GM18519 (cell line): Measurements from ENCODE around the gene PRCP.
A peak's percentile ranks its signal among the peaks of the same experiment; 100 is the strongest.
"Not testable (repeated sequence)": the region's sequence is repeated elsewhere in the genome, so short reads cannot be mapped to it uniquely, and the experiment has no call there.

ENCODE experiments used
- ATAC-seq: cut with Tn5 transposase; IDR thresholded peaks from one replicate; pipeline ENCODE4 v1.9.1; 2021; ENCODE audit warnings: mild to moderate bottlenecking, moderate library complexity; ENCODE audit not compliant: unreplicated experiment, low FRiP score

Gene PRCP

GRCh38 chr11:82873919-82874333 is 26.3 kb downstream of the PRCP start:
- ATAC-seq = no peak

- no peak for ATAC-seq
Measured at GRCh38 chr11:82872377-82873150, 27.7 kb downstream of the PRCP start.

DNA sequence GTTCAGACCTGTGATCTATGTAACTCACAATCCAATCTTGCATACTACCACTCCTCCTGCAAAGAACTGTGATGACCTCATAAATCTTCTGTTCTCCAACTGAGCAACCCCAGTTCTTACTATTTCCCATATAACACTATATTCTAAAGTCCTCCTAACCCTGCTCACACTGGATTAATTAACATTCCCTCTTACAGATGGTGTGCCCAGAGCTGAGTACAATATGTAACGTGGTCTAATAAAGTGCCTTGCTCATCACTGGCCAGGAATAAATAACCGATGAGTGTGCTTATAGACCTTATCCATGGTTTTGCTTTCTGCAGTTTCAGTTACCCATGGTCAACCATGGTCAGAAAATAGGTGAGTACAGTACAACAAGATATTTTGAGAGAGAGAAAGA is 28.6 kb downstream of the PRCP start:
- no peak for ATAC-seq

GRCh38 chr11:82869657-82870056 is 30.6 kb downstream of the PRCP start:
- no peak for ATAC-seq

GRCh38 chr11:82867495-82868082 is 32.6 kb downstream of the PRCP start:
- ATAC-seq = peak; percentile 38

DNA sequence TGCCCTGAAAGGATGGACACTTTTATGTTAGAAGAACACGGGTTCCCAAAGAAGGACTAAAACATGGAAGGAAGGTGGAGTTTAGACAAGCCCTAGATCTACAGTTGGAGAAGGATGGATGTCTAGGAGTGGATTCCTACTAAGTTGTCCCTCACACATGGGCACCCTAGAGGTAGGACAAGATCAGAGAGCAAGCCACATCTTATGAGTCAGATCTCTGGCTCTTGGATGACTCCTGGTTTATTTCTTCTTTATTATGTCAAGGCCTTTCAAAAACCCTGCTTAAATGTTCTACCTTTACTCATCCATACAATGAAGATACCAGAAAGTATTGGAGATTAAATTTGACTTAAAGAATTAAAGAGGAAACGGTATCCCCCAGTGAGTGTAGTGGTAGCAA is 34.4 kb downstream of the PRCP start:
- no peak for ATAC-seq

GRCh38 chr11:82864268-82864667 is 36.0 kb downstream of the PRCP start:
- ATAC-seq = peak; percentile 44

DNA sequence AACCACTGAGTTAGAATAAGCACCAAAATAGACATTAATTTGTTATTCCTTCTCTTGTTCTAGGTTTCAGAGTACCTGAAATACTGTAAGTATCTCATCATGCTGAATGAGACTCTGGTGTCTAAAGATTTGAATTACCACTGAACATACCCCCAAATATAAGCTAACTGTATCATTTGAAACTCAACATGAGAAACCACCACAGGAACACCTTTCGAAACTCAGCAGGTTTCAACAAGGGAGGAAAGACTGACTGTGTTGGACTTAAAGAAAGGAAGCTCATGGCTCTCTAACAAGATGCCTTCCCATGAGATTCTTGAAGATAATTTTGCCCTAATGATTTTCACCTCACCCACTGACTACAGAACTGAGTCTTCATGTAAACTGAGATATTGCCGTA is 37.0 kb downstream of the PRCP start:
- no peak for ATAC-seq

DNA sequence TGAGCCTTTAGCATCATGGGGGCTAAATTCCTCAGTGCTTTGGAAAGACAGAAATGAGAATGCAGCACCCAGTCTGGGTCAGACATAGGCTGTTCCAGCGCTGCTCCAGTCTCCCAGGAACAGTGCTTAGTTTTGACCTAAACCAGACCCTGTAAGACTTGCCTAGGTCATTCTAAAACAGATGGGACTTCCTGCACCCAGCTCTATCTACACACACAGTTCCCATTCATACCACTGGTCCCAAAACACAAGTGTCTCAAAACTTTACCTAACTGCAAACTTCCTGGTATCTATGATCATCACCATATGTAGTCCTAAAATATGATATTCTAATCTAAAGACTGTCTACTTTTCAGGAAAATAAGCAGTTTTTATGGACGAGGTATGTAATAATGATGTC is 37.9 kb downstream of the PRCP start:
- ATAC-seq = no peak

DNA sequence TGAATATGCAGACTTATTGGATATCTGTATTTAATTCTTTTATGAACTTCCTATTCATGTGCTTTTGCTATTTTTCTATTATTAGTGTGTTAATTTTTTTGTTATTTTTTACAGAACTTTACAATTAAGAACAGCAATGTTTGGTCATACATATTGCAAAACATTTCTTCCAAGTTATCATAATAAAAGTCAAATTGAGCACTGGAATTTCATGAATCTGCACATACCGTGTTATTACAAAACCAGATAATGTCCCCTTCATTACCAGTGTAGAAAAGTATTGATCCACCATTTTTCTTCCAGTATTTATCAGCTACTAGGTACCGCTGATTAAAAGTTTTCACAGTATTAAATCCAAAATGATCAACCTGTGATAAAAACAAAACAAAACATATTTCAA is 40.5 kb downstream of the PRCP start:
- ATAC-seq = no peak

DNA sequence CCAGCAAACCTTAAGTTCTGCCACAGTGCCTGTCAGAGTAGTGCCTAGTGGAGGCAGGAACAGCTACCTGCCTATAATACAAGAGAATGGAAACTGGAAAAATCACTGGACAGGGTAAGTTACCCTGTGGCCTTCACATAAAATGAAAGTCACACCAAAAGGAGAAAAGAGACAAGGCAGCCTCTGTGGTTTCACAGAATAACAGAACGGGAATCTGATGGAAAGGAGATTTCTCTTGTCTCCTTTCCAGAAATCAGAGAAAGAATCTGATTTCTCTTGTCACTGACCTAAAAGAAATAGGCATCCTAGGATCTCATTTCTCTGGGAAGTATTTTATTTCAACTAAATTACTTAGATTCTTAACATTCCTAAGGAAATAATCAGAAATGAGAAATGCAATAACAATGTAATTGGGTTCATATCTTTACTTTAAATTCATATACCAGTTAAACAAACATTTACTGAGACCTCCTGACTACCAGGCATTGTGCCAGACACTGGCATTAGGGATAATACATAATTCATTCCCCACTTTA is 41.6 kb downstream of the PRCP start:
- no peak for ATAC-seq

DNA sequence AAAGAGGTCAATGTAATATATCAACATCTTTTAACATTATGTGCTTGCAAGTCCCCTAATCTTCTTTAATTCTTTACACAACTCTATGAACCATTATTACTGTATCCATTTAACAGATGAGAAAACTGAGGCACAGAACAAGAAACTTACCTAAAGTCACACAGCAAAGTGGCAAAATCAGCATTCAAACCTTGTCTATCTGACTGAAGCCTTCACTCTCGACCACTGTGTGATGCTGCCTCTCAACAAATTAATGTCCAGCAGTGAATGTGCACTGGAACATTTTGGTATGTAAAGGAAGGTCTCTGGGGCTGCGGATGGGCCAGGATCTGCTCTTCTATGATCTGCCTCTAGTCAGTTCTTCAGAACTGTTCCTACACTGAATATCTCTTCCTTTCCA is 42.1 kb downstream of the PRCP start:
- ATAC-seq = no peak

DNA sequence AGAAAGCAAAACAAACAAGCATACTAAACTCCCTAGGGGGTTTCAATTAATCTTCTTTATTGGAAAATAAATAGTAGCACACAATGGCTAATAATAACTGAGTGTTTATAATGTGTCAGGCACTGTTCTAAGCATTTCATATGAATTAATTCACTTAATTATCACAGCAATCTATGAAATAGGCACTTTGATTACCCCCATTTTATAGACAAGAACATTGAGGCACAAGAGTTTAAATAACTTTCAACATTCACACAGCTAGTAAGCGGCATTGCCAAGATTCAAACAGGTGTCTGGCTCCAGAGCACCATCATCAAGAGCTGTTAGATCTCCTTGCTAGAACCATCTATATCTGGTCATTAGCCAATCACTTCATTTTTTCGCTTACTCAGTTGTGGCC is 43.1 kb downstream of the PRCP start:
- no peak for ATAC-seq

DNA sequence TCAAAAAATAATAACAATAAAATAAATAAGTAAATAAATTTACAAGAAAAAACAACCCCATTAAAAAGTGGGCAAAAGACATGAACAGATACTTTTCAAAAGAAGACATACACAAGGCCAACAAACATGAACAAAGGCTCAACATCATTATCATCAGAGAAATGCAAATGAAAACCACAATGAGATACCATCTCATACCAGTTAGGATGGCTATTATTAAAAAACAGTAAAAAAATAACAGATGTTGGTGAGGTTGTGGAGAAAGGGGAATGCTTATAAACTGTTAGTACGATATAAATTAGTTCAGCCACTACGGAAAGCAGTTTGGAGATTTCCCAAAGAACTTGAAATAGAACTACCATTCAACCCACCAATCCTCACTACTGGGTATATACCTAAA is 44.6 kb downstream of the PRCP start:
- no peak for ATAC-seq

DNA sequence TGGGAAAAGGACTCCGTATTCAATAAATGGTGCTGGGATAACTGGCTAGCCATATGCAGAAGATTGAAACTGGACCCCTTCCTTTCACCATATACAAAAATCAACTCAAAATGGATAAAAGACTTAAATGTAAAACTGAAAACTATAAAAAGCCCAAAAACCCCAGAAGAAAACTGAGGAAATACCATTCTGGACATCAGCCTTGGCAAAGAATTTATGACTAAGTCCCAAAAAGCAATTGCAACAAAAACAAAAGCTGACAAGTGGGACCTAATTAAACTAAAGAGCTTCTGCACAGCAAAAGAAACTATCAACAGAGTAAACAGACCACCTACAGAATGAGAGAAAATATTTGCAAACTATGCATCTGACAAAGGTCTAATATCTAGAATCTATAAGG is 45.3 kb downstream of the PRCP start:
- ATAC-seq = not testable (repeated sequence)

GRCh38 chr11:82854242-82854641 is 46.0 kb downstream of the PRCP start:
- ATAC-seq = no peak

GRCh38 chr11:82848829-82849228 is 51.4 kb downstream of the PRCP start:
- no peak for ATAC-seq

DNA sequence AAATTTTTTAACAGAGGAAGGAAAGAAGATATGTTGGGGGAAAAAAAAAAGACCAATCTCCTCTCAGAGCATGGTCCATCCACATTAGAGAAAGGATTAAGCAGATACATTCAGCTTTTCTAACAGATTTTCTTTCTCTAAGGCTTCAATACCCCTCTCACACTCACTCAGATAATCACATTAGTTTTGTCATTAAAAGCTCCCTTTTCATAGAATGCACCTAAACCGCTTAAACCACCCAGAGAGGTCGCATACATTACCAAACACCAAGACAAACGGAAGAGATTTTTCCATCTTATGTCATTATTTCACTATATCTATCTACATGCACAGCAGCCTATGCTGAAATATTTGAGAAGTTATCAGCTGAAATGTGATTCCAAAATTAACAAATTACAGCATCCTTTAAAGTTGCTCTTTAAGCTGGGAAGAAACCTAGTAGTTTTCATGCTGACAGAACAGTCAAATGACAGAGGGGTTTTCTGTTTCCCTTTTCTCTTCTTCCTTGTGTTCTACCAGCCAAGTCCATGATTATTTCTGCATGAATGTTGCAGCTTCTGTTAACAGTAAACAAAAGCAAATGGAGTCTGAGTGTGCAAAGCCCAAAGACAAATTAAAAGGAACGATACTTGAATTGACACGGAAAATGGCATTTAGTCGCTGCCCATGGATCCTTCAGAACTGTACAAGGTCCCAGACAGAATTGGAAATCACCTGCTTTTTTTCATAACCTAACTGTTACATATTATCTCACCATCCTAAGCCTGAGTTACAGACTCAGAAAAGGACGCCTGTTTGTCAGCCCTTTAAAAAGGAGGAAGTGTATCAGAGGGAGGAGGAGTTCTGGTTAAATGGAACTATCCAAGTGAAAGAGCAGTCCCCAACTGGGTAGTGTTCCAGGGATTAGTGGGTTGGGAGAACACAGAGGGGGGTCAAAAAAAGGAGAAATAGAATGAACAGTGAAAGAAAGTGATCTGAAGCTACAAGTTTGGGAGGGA is 54.6 kb downstream of the PRCP start:
- ATAC-seq = no peak

DNA sequence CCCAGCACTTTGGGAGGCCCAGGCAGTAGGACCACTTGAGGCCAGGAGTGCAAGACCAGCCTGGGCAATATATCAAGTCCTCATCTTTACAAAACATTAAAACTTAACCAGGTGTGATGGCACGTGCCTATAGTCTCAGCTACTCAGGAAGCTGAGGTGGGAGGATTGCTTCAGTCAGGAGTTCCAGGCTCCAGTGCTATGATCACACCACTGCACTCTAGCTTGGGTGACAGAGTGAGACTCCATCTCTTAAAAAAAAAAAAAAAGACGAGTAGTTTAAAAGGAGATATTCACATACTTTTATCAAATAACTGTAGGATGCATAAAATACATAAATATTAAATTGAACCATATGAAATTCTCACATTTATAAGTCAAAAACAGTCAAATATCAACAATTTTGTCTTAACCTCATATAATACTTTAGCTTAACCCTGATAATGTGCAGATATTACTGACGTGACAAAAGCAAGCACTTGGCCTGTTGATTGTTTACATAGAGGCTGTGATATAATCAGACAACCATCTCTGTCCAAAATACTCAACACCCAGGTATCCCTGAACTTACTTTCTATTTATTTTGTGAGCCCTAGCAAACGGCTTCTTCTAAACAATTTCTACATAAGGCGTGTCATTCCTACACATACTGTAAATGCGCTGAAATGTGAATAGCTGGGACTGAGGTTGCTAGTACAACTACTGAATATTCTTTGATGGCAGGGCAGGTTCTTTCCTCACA is 57.0 kb downstream of the PRCP start:
- no peak for ATAC-seq

- no peak for ATAC-seq
Measured at GRCh38 chr11:82842019-82842418, 58.2 kb downstream of the PRCP start.
